HG02970 (cell line): ENCODE measurements around the gene RBMY1B.
"Not testable (repeated sequence)": the region's sequence is repeated elsewhere in the genome, so short reads cannot be mapped to it uniquely, and the experiment has no call there.

ENCODE experiments used
- ATAC-seq: cut with Tn5 transposase; IDR thresholded peaks from one replicate; pipeline ENCODE4 v1.9.1; 2021; ENCODE audit warnings: mild to moderate bottlenecking, moderate library complexity, moderate number of reproducible peaks; ENCODE audit not compliant: unreplicated experiment, low FRiP score

The RBMY1B gene

DNA sequence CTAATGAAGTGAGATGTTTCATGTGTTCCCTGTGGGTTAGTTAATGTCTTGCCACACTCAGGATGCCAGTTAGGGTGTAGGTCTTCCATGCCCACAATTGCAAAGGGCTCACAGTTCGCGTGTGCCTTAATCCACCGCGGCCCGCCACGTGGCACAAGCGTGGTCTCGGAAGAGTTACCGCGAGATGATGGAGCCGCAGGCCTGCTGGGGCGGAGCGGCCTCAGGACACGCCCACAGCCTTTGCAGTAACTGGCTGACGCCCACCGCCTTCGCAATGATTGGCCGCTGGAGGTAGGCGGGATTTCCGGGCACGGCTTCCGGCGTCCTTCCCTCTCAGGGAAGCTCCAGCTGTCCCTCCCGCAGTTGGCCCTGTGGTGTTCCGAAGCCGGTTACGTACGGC, at the start of gene RBMY1B:
Gene RBMY1B, plus strand, starts transcription at position 301 of the 400 bp plus-strand sequence. CDS start 2,013 bp downstream, outside the sequence.
- ATAC-seq: not testable (repeated sequence)

- ATAC-seq: not testable (repeated sequence)
Measured at GRCh38 chrY:21462915-21463314, 48.2 kb upstream of the RBMY1B start.

- no peak for ATAC-seq
Measured at GRCh38 chrY:21482967-21483366, 28.2 kb upstream of the RBMY1B start.

GRCh38 chrY:21534579-21534978, 23.4 kb downstream of the RBMY1B start, which contains the start of gene RBMY1A1:
Gene RBMY1A1 (plus strand): TSS chrY:21534879. CDS start chrY:21536892, 2,013 bp downstream.
- not testable (repeated sequence) for ATAC-seq

DNA sequence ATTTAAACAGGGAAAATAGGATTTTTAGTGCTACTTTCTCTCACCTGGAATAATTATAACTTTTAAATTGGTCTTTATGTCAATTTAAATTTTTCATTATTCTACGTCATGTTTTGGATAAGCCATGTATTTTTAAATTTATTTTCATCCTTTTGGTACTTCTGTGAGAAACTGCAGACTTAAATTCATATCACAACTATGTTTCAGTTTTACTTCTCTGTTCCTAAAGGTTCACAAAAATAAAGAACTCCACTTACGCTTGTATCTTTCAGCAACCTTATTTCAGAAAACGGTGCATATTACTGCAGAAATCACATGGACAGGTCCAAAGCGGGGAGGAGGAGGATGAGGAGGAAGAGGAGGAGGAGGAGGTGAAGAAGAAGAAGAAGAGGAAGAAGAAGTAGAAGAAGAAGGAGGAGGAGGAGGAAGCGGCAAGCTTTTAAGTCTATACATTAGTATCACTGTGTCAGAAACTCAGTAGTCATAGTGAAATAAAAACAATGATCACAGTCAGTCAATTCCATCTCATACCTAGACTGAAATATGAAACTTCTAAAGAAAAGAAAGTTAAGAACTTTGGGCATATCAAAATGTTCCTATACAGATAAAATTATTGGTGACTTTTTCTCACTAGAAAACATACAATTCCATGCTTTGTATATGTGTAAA, 48.3 kb downstream of the RBMY1B start:
- ATAC-seq: not testable (repeated sequence)
